IMR-90 (cell line): ENCODE results near the gene RSL1D1. TPM values are rescaled to one million over a fixed set of nuclear protein-coding genes. Genes with fewer than 3 reads are reported as not detected.

Source experiments
- ATAC-seq: fragments of 200-7000 bp; cut with Tn5 transposase; 2 replicates; pipeline ENCODE4 v1.9.1; 2020; ENCODE audit warnings: low read depth, mild to moderate bottlenecking, moderate library complexity
- BruUV-seq: library from RNA; stranded (reverse); fragments of 400-500 nt; replicated peaks from 2 replicates; lab custom pipeline; 2021; lab: Mats Ljungman, UMichigan
- CTCF ChIA-PET: fragments of 300-600 bp; formaldehyde crosslinking; extraction: SDS; loops from one replicate; lab custom pipeline; 2021; ENCODE audit warnings: antibody characterized with exemption; lab: Yijun Ruan, JAX
- POLR2A ChIA-PET: fragments of 300-600 bp; sonication (Branson Sonifier 250); formaldehyde crosslinking; loops from one replicate; lab custom pipeline; 2022; ENCODE audit warnings: antibody characterized with exemption; ENCODE audit not compliant: unreplicated experiment; lab: Charles Lee
- DNase-seq: peaks from one replicate; pipeline ENCODE4 v3.0.0; 2013
- H2AFZ ChIP-seq: replicated peaks from 2 replicates; pipeline ENCODE3; 2013; ENCODE audit warnings: low read length, mild to moderate bottlenecking; ENCODE audit not compliant: poor library complexity
- H2AK5ac ChIP-seq: 2 replicates; pipeline ENCODE4 v1.6.1; 2013; ENCODE audit warnings: low read depth, low read length, inconsistent platforms
- H2AK9ac ChIP-seq: replicated peaks from 2 replicates; pipeline ENCODE3; 2013; ENCODE audit warnings: mild to moderate bottlenecking, low read depth, low read length, moderate library complexity; ENCODE audit not compliant: poor library complexity
- H2BK120ac ChIP-seq: 2 replicates; pipeline ENCODE4 v1.6.1; 2013; ENCODE audit warnings: low read depth, low read length, inconsistent platforms
- H2BK15ac ChIP-seq: 3 replicates; pipeline ENCODE4 v1.6.1; 2013; ENCODE audit warnings: low read depth, low read length, inconsistent platforms
- H2BK20ac ChIP-seq: 2 replicates; pipeline ENCODE4 v1.6.1; 2013; ENCODE audit warnings: low read depth, mild to moderate bottlenecking, inconsistent platforms, low read length, moderate library complexity
- H2BK5ac ChIP-seq: 2 replicates; pipeline ENCODE4 v1.6.1; 2013; ENCODE audit warnings: mild to moderate bottlenecking, low read depth, low read length, inconsistent platforms; ENCODE audit not compliant: poor library complexity, severe bottlenecking
- H3K14ac ChIP-seq: replicated peaks from 2 replicates; pipeline ENCODE4 v1.6.1; 2013; ENCODE audit warnings: low read depth, low read length, inconsistent platforms
- H3K18ac ChIP-seq: 2 replicates; pipeline ENCODE4 v1.6.1; 2013; ENCODE audit warnings: low read depth, low read length, control low read depth
- H3K23ac ChIP-seq: 2 replicates; pipeline ENCODE4 v1.6.1; 2013; ENCODE audit warnings: low read depth, low read length, inconsistent platforms
- H3K27ac ChIP-seq: 2 replicates; pipeline ENCODE4 v1.5.1; 2013; ENCODE audit warnings: mild to moderate bottlenecking, control low read depth, low read length; ENCODE audit not compliant: insufficient read depth
- H3K27me3 ChIP-seq: 2 replicates; pipeline ENCODE4 v1.6.1; 2013; ENCODE audit warnings: low read length; ENCODE audit not compliant: control insufficient read depth, insufficient read depth
- H3K36me3 ChIP-seq: 2 replicates; pipeline ENCODE4 v1.6.1; 2013; ENCODE audit warnings: low read length, mixed read lengths; ENCODE audit not compliant: control insufficient read depth, insufficient read depth
- H3K4ac ChIP-seq: 2 replicates; pipeline ENCODE4 v1.6.1; 2013; ENCODE audit warnings: low read depth, low read length, inconsistent platforms
- H3K4me1 ChIP-seq: 2 replicates; pipeline ENCODE4 v1.6.1; 2013; ENCODE audit warnings: low read length, mixed read lengths; ENCODE audit not compliant: control insufficient read depth, insufficient read depth
- H3K4me2 ChIP-seq: 2 replicates; pipeline ENCODE4 v1.6.1; 2013; ENCODE audit warnings: low read depth, mild to moderate bottlenecking, control low read depth, low read length, moderate library complexity
- H3K4me3 ChIP-seq: 2 replicates; pipeline ENCODE4 v1.5.1; 2013; ENCODE audit warnings: low read depth, mild to moderate bottlenecking, control low read depth, low read length, moderate library complexity; ENCODE audit not compliant: insufficient read depth
- H3K56ac ChIP-seq: 2 replicates; pipeline ENCODE4 v1.6.1; 2013; ENCODE audit warnings: low read length, inconsistent platforms; ENCODE audit not compliant: insufficient read depth; ENCODE audit errors: extremely low read depth
- H3K79me1 ChIP-seq, 2 experiments: 2 replicates each; pipeline ENCODE4 v1.6.1; 2013; ENCODE audit warnings: low read length in 2 of 2, inconsistent platforms in 1 of 2, low read depth in 1 of 2
- H3K9ac ChIP-seq: 2 replicates; pipeline ENCODE4 v1.6.1; 2013; ENCODE audit warnings: low read depth, low read length, control low read depth
- H3K9me1 ChIP-seq: 2 replicates; pipeline ENCODE4 v1.6.1; 2013; ENCODE audit warnings: low read length, inconsistent platforms; ENCODE audit not compliant: insufficient read depth
- H3K9me3 ChIP-seq: 2 replicates; pipeline ENCODE4 v1.6.1; 2013; ENCODE audit warnings: low read length; ENCODE audit not compliant: control insufficient read depth, insufficient read depth
- H4K20me1 ChIP-seq: 2 replicates; pipeline ENCODE4 v1.6.1; 2013; ENCODE audit warnings: low read length, inconsistent platforms; ENCODE audit not compliant: insufficient read depth
- H4K5ac ChIP-seq: 2 replicates; pipeline ENCODE4 v1.6.1; 2013; ENCODE audit warnings: mild to moderate bottlenecking, low read depth, low read length, control low read depth
- H4K8ac ChIP-seq, 2 experiments: 2 replicates each; pipeline ENCODE4 v1.6.1; 2013; ENCODE audit warnings: low read depth in 2 of 2, low read length in 2 of 2, control low read depth in 1 of 2, inconsistent platforms in 1 of 2
- H4K91ac ChIP-seq: 2 replicates; pipeline ENCODE4 v1.6.1; 2013; ENCODE audit warnings: low read depth, low read length, inconsistent platforms; ENCODE audit not compliant: insufficient read depth
- BHLHE40 ChIP-seq: fragments of 150-350 bp; IDR thresholded peaks from 2 replicates; pipeline ENCODE4 v1.6.1; 2016; ENCODE audit warnings: mild to moderate bottlenecking, low read depth, low read length
- CEBPB ChIP-seq: IDR thresholded peaks from 2 replicates; pipeline ENCODE4 v1.6.1; 2012; ENCODE audit warnings: low read depth, low read length, improper control_type of control experiment
- CHD1 ChIP-seq: IDR thresholded peaks from 2 replicates; pipeline ENCODE4 v1.6.1; 2012; ENCODE audit warnings: low read depth, low read length, improper control_type of control experiment
- CTCF ChIP-seq: conservative IDR thresholded peaks from 2 replicates; pipeline ENCODE4 v1.5.1; 2012; ENCODE audit warnings: mild to moderate bottlenecking, low read depth, low read length, improper control_type of control experiment
- ELK1 ChIP-seq: fragments of 150-350 bp; IDR thresholded peaks from 2 replicates; pipeline ENCODE4 v1.6.1; 2016; ENCODE audit warnings: low read depth, mild to moderate bottlenecking, low read length, moderate library complexity, borderline replicate concordance
- FOS ChIP-seq: fragments of 150-350 bp; IDR thresholded peaks from 2 replicates; pipeline ENCODE4 v1.6.1; 2016; ENCODE audit warnings: low read depth, low read length
- MAFK ChIP-seq: IDR thresholded peaks from 2 replicates; pipeline ENCODE4 v1.6.1; 2012; ENCODE audit warnings: low read depth, low read length, improper control_type of control experiment
- MAZ ChIP-seq: IDR thresholded peaks from 2 replicates; pipeline ENCODE4 v1.6.1; 2012; ENCODE audit warnings: low read depth, mild to moderate bottlenecking, low read length, improper control_type of control experiment, moderate library complexity, borderline replicate concordance
- MXI1 ChIP-seq: IDR thresholded peaks from 2 replicates; pipeline ENCODE4 v1.6.1; 2012; ENCODE audit warnings: low read depth, mild to moderate bottlenecking, low read length, moderate library complexity, borderline replicate concordance
- NFE2L2 ChIP-seq: fragments of 150-350 bp; IDR thresholded peaks from 2 replicates; pipeline ENCODE4 v1.6.1; 2016; ENCODE audit warnings: low read depth, mild to moderate bottlenecking, low read length
- POLR2A ChIP-seq: IDR thresholded peaks from 2 replicates; pipeline ENCODE4 v1.6.1; 2012; ENCODE audit warnings: mild to moderate bottlenecking, low read depth, low read length
- RAD21 ChIP-seq: IDR thresholded peaks from 2 replicates; pipeline ENCODE4 v1.6.1; 2012; ENCODE audit warnings: low read length, improper control_type of control experiment
- RCOR1 ChIP-seq: IDR thresholded peaks from 2 replicates; pipeline ENCODE4 v1.6.1; 2012; ENCODE audit warnings: mild to moderate bottlenecking, low read length, improper control_type of control experiment; ENCODE audit not compliant: insufficient replicate concordance
- RFX5 ChIP-seq: IDR thresholded peaks from 2 replicates; pipeline ENCODE4 v1.8.0; 2012; ENCODE audit warnings: low read depth, mild to moderate bottlenecking, low read length, moderate library complexity
- SMC3 ChIP-seq: fragments of 150-350 bp; IDR thresholded peaks from 2 replicates; pipeline ENCODE4 v1.6.1; 2016; ENCODE audit warnings: low read depth, mild to moderate bottlenecking, antibody characterized with exemption, low read length, moderate library complexity
- USF2 ChIP-seq: fragments of 150-350 bp; IDR thresholded peaks from 2 replicates; pipeline ENCODE4 v1.6.1; 2017; ENCODE audit warnings: mild to moderate bottlenecking, antibody characterized with exemption, low read length, low read depth
- WGBS, 2 experiments: methylation state at CpG; one replicate each; pipeline versions ENCODE4 v1.1.5 to v1.1.7; 2013; ENCODE audit warnings: missing lambda C conversion rate in 2 of 2; ENCODE audit not compliant: insufficient read length in 1 of 2; ENCODE audit errors: extremely low coverage in 2 of 2; 5-methylcytosine and 5-hydroxymethylcytosine counted together
- dilution Hi-C: fragments of 300-500 bp; cut with HindIII; formaldehyde crosslinking; loops from one replicate; pipeline ENCODE4 v1.14.3; 2018; ENCODE audit warnings: low sequenced_read_pairs; ENCODE audit not compliant: unreplicated experiment
- in situ Hi-C: fragments of 300-500 bp; cut with MboI; formaldehyde crosslinking; loops from 3 replicates; pipeline ENCODE4 v1.14.3; 2019; ENCODE audit warnings: low sequenced_read_pairs, inconsistent platforms, mixed read lengths
- intact Hi-C: fragments of 100-400 bp; cut with micrococcal nuclease; formaldehyde crosslinking; loops from 2 replicates; pipeline ENCODE4 v1.10.0; 2022
- polyA plus RNA-seq, 3 experiments: library from polyadenylated mRNA; depleted of rRNA; stranded (reverse); fragments of >200 nt; gene quantifications; 2 replicates each; pipeline ENCODE4 v1.2.3, GENCODE V29; 2012; ENCODE audit warnings: low replicate concordance in 1 of 3
- total RNA-seq: library from RNA; depleted of rRNA; stranded (reverse); fragments of >200 nt; gene quantifications from 2 replicates; pipeline ENCODE4 v1.2.3, GENCODE V29; 2012

The RSL1D1 gene
- total and polyA plus RNA-seq, 2 of the 4 experiments (the other 2 are of a cell fraction): 63.8 to 77.4 TPM

- H3K23ac ChIP-seq: peak overlapping the region; percentile 95
- BruUV-seq: no TSS peak
- no peak for TF ChIP-seq SMC3
- TF ChIP-seq MAZ: no peak
- no peak for TF ChIP-seq CHD1
- no peak for TF ChIP-seq ELK1
- TF ChIP-seq CTCF: no peak
- TF ChIP-seq RAD21: no peak
- no peak for TF ChIP-seq NFE2L2
- no peak for TF ChIP-seq POLR2A
- no peak for TF ChIP-seq RFX5
- TF ChIP-seq BHLHE40: no peak
- TF ChIP-seq FOS: no peak
- no peak for TF ChIP-seq USF2
- TF ChIP-seq MAFK: no peak
- TF ChIP-seq CEBPB: no peak
- no peak for TF ChIP-seq MXI1
- TF ChIP-seq RCOR1: no peak
- H2AK5ac ChIP-seq: peak overlapping the region; percentile 85
- H4K91ac ChIP-seq: peak overlapping the region; percentile 81; the same call in 1 of the 2 replicates
- no peak overlapping the region for H2AFZ ChIP-seq
- peak overlapping the region; percentile 69 for H3K4me2 ChIP-seq
- H3K9me3 ChIP-seq: no peaks in the 10 kb centered on the region
- intact Hi-C loops (no loop called here), dilution Hi-C loops (no loop called here), in situ Hi-C loops (no loop called here)
- no peaks in the 10 kb centered on the region for H3K27me3 ChIP-seq
- peak overlapping the region; percentile 42 for H4K5ac ChIP-seq
- no peak for ATAC-seq
- no peak for DNase-seq
- H2BK120ac ChIP-seq: no peak overlapping the region
- peak overlapping the region; percentile 85 for H3K9ac ChIP-seq
- H4K8ac ChIP-seq: peak overlapping the region; percentile 69 to 93; a peak in 2 of 4 replicates
- no peak overlapping the region for H2BK15ac ChIP-seq
- H3K36me3 ChIP-seq: peaks cover 3% of the 10 kb centered on the region
- peak overlapping the region; percentile 96 for H3K14ac ChIP-seq
- peaks cover 24% of the 10 kb centered on the region for H3K4me1 ChIP-seq
- ChIA-PET CTCF (interaction anchor here (0.6 to 1.3 kb wide), 3 partner anchors 24 to 79 kb away, joined by 3 to 5 read pairs (median 4); no protein-coding TSS in a partner anchor), POLR2A (interaction anchor here (0.7 kb wide), 1 partner anchor 1212 kb away, joined by 9 read pairs; no protein-coding TSS in a partner anchor)
- H3K79me1 ChIP-seq: peaks cover 20 to 78% of the 10 kb centered on the region in 2 experiments
- H3K4ac ChIP-seq: peak overlapping the region; percentile 93; the same call in 1 of the 2 replicates
- no peak overlapping the region for H3K18ac ChIP-seq
- H3K56ac ChIP-seq: peak overlapping the region; percentile 74; the same call in 1 of the 2 replicates
- peak overlapping the region; percentile 98 for H2AK9ac ChIP-seq
- H2BK5ac ChIP-seq: peak overlapping the region; percentile 64
- peak overlapping the region; percentile 55 for H3K4me3 ChIP-seq
- WGBS, 2 experiments: no CpG with 5 or more reads among the region's 8 CpGs
- no peak overlapping the region for H2BK20ac ChIP-seq
- H3K9me1 ChIP-seq: peaks cover 24% of the 10 kb centered on the region
- H4K20me1 ChIP-seq: peaks cover 40% of the 10 kb centered on the region
- H3K27ac ChIP-seq: peak overlapping the region; percentile 85
Observed at GRCh38 chr16:11795887-11796226, 55.5 kb downstream of the RSL1D1 start.
